CD4-positive, alpha-beta memory T cell (primary cell): ENCODE measurements around the gene ZFAND3. TPM values are rescaled to one million over a fixed set of nuclear protein-coding genes. Genes with fewer than 3 reads are reported as not detected.
A peak's percentile ranks its signal among the peaks of the same experiment; 100 is the strongest.

ENCODE experiments used
- CTCF ChIA-PET: fragments of 350-600 bp; sonication (Branson Sonifier 250); formaldehyde crosslinking; loops from one replicate; lab custom pipeline; 2021; ENCODE audit warnings: inconsistent platforms; ENCODE audit not compliant: partially characterized antibody; lab: Charles Lee
- POLR2A ChIA-PET: fragments of 350-600 bp; sonication (Branson Sonifier 250); formaldehyde crosslinking; loops from one replicate; lab custom pipeline; 2021; ENCODE audit not compliant: partially characterized antibody; lab: Charles Lee
- DNase-seq, 5 donors: peaks; one replicate each; pipeline versions ENCODE4 v3.0.0 to v3.0.0-alpha.2; 2020 to 2022; ENCODE audit warnings: mixed read lengths in 1 of 5
- H3K27ac ChIP-seq: one replicate; pipeline ENCODE4 v1.7.0; 2013; ENCODE audit warnings: low read depth, low read length
- H3K27me3 ChIP-seq: 2 replicates; pipeline ENCODE4 v1.7.0; 2013; ENCODE audit warnings: mild to moderate bottlenecking, low read length, moderate library complexity; ENCODE audit not compliant: insufficient read depth
- H3K36me3 ChIP-seq: 2 replicates; pipeline ENCODE4 v1.7.0; 2013; ENCODE audit warnings: mild to moderate bottlenecking, low read length, moderate library complexity; ENCODE audit not compliant: insufficient read depth
- H3K4me1 ChIP-seq: 2 replicates; pipeline ENCODE4 v1.7.0; 2013; ENCODE audit warnings: mild to moderate bottlenecking, low read length, moderate library complexity; ENCODE audit not compliant: insufficient read depth
- H3K4me3 ChIP-seq, 2 donors: one replicate each; pipeline ENCODE4 v1.7.0; 2013; ENCODE audit warnings: low read length in 2 of 2, mild to moderate bottlenecking in 1 of 2
- H3K9me3 ChIP-seq, 2 donors: one replicate each; pipeline ENCODE4 v1.7.0; 2013; ENCODE audit warnings: low read length in 2 of 2, control low read depth in 1 of 2; ENCODE audit not compliant: control insufficient read depth in 1 of 2
- H3K27ac Mint-ChIP-seq, 7 donors: one replicate each; pipeline ENCODE4 v1.8.0; 2020 to 2021; ENCODE audit warnings: mixed read lengths in 7 of 7, mild to moderate bottlenecking in 6 of 7, inconsistent platforms in 3 of 7, moderate library complexity in 3 of 7
- H3K27me3 Mint-ChIP-seq, 2 donors: one replicate each; pipeline ENCODE4 v1.8.0; 2020 to 2021; ENCODE audit warnings: mixed read lengths in 2 of 2
- H3K36me3 Mint-ChIP-seq, 2 donors: one replicate each; pipeline ENCODE4 v1.8.0; 2020 to 2021; ENCODE audit warnings: mixed read lengths in 2 of 2, inconsistent platforms in 1 of 2, mild to moderate bottlenecking in 1 of 2
- H3K4me1 Mint-ChIP-seq, 4 donors: one replicate each; pipeline ENCODE4 v1.8.0; 2020 to 2021; ENCODE audit warnings: mixed read lengths in 4 of 4, mild to moderate bottlenecking in 1 of 4
- H3K4me3 Mint-ChIP-seq, 8 donors: one replicate each; pipeline ENCODE4 v1.8.0; 2020 to 2021; ENCODE audit warnings: mixed read lengths in 8 of 8, mild to moderate bottlenecking in 7 of 8, moderate library complexity in 6 of 8, inconsistent platforms in 3 of 8
- H3K9me3 Mint-ChIP-seq, 8 donors: one replicate each; pipeline ENCODE4 v1.8.0; 2020 to 2021; ENCODE audit warnings: mixed read lengths in 8 of 8, mild to moderate bottlenecking in 5 of 8, inconsistent platforms in 3 of 8, moderate library complexity in 1 of 8
- intact Hi-C: fragments of 100-400 bp; cut with micrococcal nuclease; formaldehyde crosslinking; loops from one replicate; pipeline ENCODE4 v1.15.1; 2023
- polyA plus RNA-seq, 2 donors: library from polyadenylated mRNA; unstranded; fragments of 300-500 nt; fragmentation: Illumina TruSeq; gene quantifications; one replicate each; pipeline ENCODE4 v1.2.3, GENCODE V29; 2021
- total RNA-seq, 2 experiments: library from RNA; stranded (reverse); gene quantifications; one replicate each; pipeline ENCODE4 v1.2.3, GENCODE V29; 2021

ZFAND3 gene
- total and polyA plus RNA-seq, 4 experiments from 2014 or later = 2.1 to 33.0 (median 20.1) TPM

GRCh38 chr6:38077488-38078030, 258.0 kb downstream of the ZFAND3 start:
- CTCF ChIA-PET = interaction anchor here (0.6 kb wide), 1 partner anchor 24 kb away, joined by 3 read pairs; no protein-coding TSS in a partner anchor
- Mint-ChIP-seq H3K4me1 (peaks cover 0 to 16% (median 13%) of the 10 kb centered on the region in 4 donors), H3K27me3 (no peaks in the 10 kb centered on the region), H3K36me3 (peaks cover 30 to 43% of the 10 kb centered on the region in 2 donors), H3K9me3 (peaks cover 0 to 2% (median 0%) of the 10 kb centered on the region in 8 donors), H3K27ac (no peak overlapping the region), H3K4me3 (no peak overlapping the region)
- H3K27me3 ChIP-seq = no peaks in the 10 kb centered on the region
- POLR2A ChIA-PET = no interaction called here
- H3K9me3 ChIP-seq = no peaks in the 10 kb centered on the region
- H3K36me3 ChIP-seq = peaks cover 5% of the 10 kb centered on the region
- H3K27ac ChIP-seq = no peak overlapping the region
- no peaks in the 10 kb centered on the region for H3K4me1 ChIP-seq
- H3K4me3 ChIP-seq = no peak overlapping the region
- intact Hi-C loops = no loop called here
- DNase-seq = no peak

GRCh38 chr6:38078671-38079070, 259.1 kb downstream of the ZFAND3 start:
- Mint-ChIP-seq H3K27me3 (no peaks in the 10 kb centered on the region), H3K9me3 (peaks cover 0 to 2% (median 0%) of the 10 kb centered on the region in 8 donors), H3K4me1 (peaks cover 0 to 16% (median 12%) of the 10 kb centered on the region in 4 donors), H3K27ac (no peak overlapping the region), H3K4me3 (peak overlapping the region in 1 of 8 donors; percentile 36), H3K36me3 (peaks cover 39 to 48% of the 10 kb centered on the region in 2 donors)
- ChIA-PET CTCF (no interaction called here), POLR2A (no interaction called here)
- Histone ChIP-seq H3K4me1 (no peaks in the 10 kb centered on the region), H3K27ac (no peak overlapping the region), H3K9me3 (no peaks in the 10 kb centered on the region), H3K4me3 (no peak overlapping the region), H3K36me3 (peaks cover 14% of the 10 kb centered on the region), H3K27me3 (no peaks in the 10 kb centered on the region)
- DNase-seq = no peak
- intact Hi-C loops = no loop called here

- Histone ChIP-seq H3K4me3 (no peak overlapping the region), H3K9me3 (no peaks in the 10 kb centered on the region), H3K4me1 (no peaks in the 10 kb centered on the region), H3K27ac (no peak overlapping the region), H3K27me3 (no peaks in the 10 kb centered on the region), H3K36me3 (peaks cover 14% of the 10 kb centered on the region)
- POLR2A ChIA-PET = no interaction called here
- Mint-ChIP-seq H3K9me3 (peaks cover 0 to 2% (median 0%) of the 10 kb centered on the region in 8 donors), H3K36me3 (peaks cover 39 to 49% of the 10 kb centered on the region in 2 donors), H3K27me3 (no peaks in the 10 kb centered on the region), H3K4me3 (no peak overlapping the region), H3K27ac (no peak overlapping the region), H3K4me1 (peaks cover 0 to 16% (median 12%) of the 10 kb centered on the region in 4 donors)
- CTCF ChIA-PET = no interaction called here
- no peak for DNase-seq
- intact Hi-C loops = no loop called here
These were observed 259.6 kb downstream of the ZFAND3 start for GRCh38 chr6:38079107-38079506.

GRCh38 chr6:38079537-38079936, 260.0 kb downstream of the ZFAND3 start:
- Mint-ChIP-seq H3K36me3 (peaks cover 43 to 54% of the 10 kb centered on the region in 2 donors), H3K9me3 (peaks cover 0 to 2% (median 0%) of the 10 kb centered on the region in 8 donors), H3K4me3 (no peak overlapping the region), H3K27me3 (no peaks in the 10 kb centered on the region), H3K4me1 (peaks cover 0 to 16% (median 12%) of the 10 kb centered on the region in 4 donors), H3K27ac (no peak overlapping the region)
- no peak for DNase-seq
- H3K36me3 ChIP-seq = peaks cover 15% of the 10 kb centered on the region
- H3K4me3 ChIP-seq = no peak overlapping the region
- H3K4me1 ChIP-seq = no peaks in the 10 kb centered on the region
- H3K27me3 ChIP-seq = no peaks in the 10 kb centered on the region
- POLR2A ChIA-PET = no interaction called here
- intact Hi-C loops = no loop called here
- H3K27ac ChIP-seq = no peak overlapping the region
- CTCF ChIA-PET = no interaction called here
- H3K9me3 ChIP-seq = no peaks in the 10 kb centered on the region

- no peaks in the 10 kb centered on the region for H3K27me3 Mint-ChIP-seq
- H3K4me3 Mint-ChIP-seq = no peak overlapping the region
- no peak overlapping the region for H3K4me3 ChIP-seq
- no peak for DNase-seq
- ChIA-PET POLR2A (no interaction called here), CTCF (no interaction called here)
- H3K9me3 Mint-ChIP-seq = no peaks in the 10 kb centered on the region
- no peaks in the 10 kb centered on the region for H3K9me3 ChIP-seq
- H3K4me1 ChIP-seq = no peaks in the 10 kb centered on the region
- H3K36me3 ChIP-seq = peaks cover 21% of the 10 kb centered on the region
- peaks cover 42 to 55% of the 10 kb centered on the region in 2 donors for H3K36me3 Mint-ChIP-seq
- H3K27me3 ChIP-seq = no peaks in the 10 kb centered on the region
- intact Hi-C loops = no loop called here
- H3K27ac Mint-ChIP-seq = no peak overlapping the region
- H3K4me1 Mint-ChIP-seq = peaks cover 0 to 14% (median 10%) of the 10 kb centered on the region in 4 donors
- H3K27ac ChIP-seq = no peak overlapping the region
These were observed 260.8 kb downstream of the ZFAND3 start for GRCh38 chr6:38080360-38080759.

- H3K27ac ChIP-seq = no peak overlapping the region
- POLR2A ChIA-PET = no interaction called here
- H3K4me3 ChIP-seq = no peak overlapping the region
- Mint-ChIP-seq H3K4me1 (peaks cover 0 to 13% (median 9%) of the 10 kb centered on the region in 4 donors), H3K36me3 (peaks cover 41 to 59% of the 10 kb centered on the region in 2 donors), H3K27me3 (no peaks in the 10 kb centered on the region), H3K9me3 (no peaks in the 10 kb centered on the region), H3K27ac (no peak overlapping the region), H3K4me3 (no peak overlapping the region)
- no peaks in the 10 kb centered on the region for H3K9me3 ChIP-seq
- no peaks in the 10 kb centered on the region for H3K4me1 ChIP-seq
- intact Hi-C loops = no loop called here
- DNase-seq = no peak
- H3K36me3 ChIP-seq = peaks cover 21% of the 10 kb centered on the region
- CTCF ChIA-PET = no interaction called here
- no peaks in the 10 kb centered on the region for H3K27me3 ChIP-seq
These were observed 261.4 kb downstream of the ZFAND3 start for GRCh38 chr6:38080889-38081288.

GRCh38 chr6:38085031-38085430, 265.5 kb downstream of the ZFAND3 start:
- peaks cover 45 to 68% of the 10 kb centered on the region in 2 donors for H3K36me3 Mint-ChIP-seq
- ChIA-PET CTCF (no interaction called here), POLR2A (no interaction called here)
- no peaks in the 10 kb centered on the region for H3K9me3 Mint-ChIP-seq
- DNase-seq = no peak
- no peaks in the 10 kb centered on the region for H3K27me3 Mint-ChIP-seq
- Histone ChIP-seq H3K4me3 (no peak overlapping the region), H3K4me1 (no peaks in the 10 kb centered on the region), H3K27me3 (no peaks in the 10 kb centered on the region), H3K36me3 (peaks cover 21% of the 10 kb centered on the region), H3K27ac (no peak overlapping the region), H3K9me3 (no peaks in the 10 kb centered on the region)
- no peak overlapping the region for H3K27ac Mint-ChIP-seq
- H3K4me3 Mint-ChIP-seq = no peak overlapping the region
- intact Hi-C loops = no loop called here
- peaks cover 0 to 9% (median 7%) of the 10 kb centered on the region in 4 donors for H3K4me1 Mint-ChIP-seq
